ENCODE data around the gene SLC17A3.
A peak's percentile ranks its signal among the peaks of the same experiment; 100 is the strongest.

SLC17A3 gene

DNA sequence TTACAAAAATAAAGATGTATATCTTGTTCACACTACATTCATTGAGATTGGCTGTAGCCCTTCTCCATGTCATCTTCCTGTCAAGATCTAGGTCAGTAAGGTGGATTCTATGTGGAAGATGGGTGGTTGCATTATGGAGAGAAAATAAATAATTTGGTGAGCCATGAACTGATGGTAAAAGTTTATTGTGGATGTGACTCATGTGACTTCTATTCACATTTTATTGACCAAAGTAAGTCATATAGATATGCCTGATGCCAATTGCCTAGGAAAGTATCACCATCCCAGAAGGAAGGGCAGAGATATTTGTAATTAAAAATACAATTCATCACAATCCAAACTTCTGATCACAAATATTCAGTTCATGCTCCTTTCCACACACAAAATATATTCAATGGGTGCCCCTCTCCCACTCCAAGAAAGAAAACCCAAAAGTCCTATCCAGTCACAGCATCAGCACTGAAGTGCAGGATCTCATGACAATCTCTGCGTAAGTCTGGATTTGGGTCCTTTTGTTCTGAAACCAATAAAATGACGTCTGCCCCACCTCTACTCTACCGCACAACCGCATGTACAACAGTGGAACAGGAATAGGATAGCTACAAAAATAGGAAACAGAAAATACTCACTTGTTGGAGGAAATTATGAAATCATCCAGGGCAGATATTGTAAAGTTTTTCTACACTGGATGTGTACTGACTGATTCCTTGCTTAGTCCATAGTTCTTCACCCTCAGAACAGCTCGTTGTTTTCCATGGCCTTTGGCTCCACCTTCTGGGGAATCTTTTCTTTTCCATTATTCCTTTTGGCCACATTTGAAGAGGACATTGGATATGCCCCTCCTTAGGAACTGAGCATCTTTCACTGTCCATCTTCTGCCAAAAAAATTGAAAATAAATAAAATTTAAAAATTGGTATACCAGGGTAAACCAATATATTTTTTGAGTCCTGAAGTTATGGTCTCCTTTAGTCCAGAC lies 16.1 kb upstream of the SLC17A3 start:
- FAIRE-seq, result peak; percentile 99

GRCh38 chr6:25888626-25889025 lies 14.6 kb upstream of the SLC17A3 start:
- FAIRE-seq, result no peak

DNA sequence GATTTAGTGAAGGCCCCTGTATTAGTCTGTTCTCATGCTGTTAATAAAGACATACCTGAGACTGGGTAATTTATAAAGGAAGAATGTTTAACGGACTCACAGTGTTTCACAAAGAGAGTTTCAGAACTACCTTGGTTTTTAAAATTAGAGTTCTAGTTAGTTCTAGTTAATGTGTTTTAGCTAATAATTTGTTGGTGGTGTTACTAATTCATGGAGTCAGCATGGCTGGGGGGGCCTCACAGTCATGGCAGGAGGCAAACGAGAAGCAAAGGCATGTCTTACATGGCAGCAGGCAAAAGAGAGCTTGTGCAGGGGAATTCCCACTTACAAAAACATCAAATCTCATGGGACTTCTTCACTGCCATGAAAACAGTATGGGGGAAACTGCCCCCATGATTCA lies 12.0 kb upstream of the SLC17A3 start:
- no peak for FAIRE-seq

DNA sequence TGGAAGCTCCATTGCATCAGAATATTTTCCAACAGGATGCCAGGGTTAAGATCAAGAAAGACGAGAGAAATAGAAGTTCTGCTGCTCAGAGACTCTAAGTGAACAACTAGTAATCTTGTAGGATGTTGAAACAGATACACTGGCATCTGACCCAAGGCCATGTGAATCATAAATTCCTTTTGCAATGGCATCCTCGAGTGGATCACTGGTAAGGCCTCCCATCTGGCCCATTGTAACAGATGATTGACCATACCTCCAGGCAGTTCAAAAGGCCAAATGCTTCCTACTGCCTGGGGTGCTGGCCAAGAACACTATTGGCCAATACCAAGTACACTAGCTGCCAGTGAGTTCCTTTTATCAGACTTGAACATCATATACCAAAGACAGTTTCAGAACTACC lies 9.9 kb upstream of the SLC17A3 start:
- FAIRE-seq, result no peak

GRCh38 chr6:25883536-25883935 lies 9.5 kb upstream of the SLC17A3 start:
- FAIRE-seq, result no peak

DNA sequence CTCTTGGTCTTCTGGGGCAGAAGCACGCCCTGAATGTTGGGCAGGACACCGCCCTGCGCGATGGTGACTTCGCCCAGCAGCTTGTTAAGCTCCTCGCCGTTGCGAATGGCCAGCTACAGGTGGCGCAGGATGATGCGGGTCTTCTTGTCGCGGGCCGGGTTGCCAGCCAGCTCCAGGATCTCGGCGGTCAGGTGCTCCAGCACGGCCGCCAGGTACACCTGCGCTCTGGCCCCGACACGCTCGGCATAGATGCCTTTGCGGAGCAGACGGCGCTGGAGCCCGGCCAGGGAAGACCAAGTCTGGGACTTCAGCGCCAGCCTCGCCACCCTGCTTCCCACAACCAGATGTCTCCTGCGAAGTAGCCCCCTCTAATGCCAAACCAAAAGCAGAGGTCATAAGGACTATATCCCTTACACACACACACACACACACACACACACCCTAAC lies 8.0 kb upstream of the SLC17A3 start:
- FAIRE-seq, result no peak

GRCh38 chr6:25880601-25881000 lies 6.6 kb upstream of the SLC17A3 start:
- FAIRE-seq, result no peak

DNA sequence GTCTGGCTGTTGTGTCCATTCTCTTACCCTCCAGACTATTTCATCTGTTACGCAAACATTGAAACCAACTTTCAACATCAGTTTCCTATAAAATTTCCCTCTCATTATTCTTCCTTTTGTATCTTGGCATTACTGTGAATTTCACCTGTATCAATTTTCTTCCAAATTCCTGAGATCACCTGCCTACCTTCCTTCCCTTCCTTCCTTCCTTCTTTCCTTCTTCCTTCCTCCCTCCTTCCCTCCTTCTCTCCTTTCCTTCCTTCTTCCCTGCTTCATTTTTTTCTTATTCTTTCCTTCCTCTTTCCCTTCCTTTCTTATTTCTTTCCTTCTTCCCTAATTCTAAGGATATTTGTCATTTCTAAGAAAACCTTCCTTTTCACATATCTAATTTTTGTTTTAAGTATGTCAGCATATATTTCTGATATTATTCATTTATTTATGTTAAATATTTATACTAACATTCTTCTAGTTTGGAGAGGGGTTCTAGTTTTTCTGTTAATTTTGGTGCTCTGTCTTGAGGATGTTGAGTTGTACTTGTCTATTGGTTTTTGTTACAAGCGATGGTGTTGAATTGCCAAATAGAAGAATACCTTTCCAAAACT lies 4.8 kb upstream of the SLC17A3 start:
- no peak for FAIRE-seq

GRCh38 chr6:25875926-25876602 lies 2.0 kb upstream of the SLC17A3 start:
- no peak for FAIRE-seq

DNA sequence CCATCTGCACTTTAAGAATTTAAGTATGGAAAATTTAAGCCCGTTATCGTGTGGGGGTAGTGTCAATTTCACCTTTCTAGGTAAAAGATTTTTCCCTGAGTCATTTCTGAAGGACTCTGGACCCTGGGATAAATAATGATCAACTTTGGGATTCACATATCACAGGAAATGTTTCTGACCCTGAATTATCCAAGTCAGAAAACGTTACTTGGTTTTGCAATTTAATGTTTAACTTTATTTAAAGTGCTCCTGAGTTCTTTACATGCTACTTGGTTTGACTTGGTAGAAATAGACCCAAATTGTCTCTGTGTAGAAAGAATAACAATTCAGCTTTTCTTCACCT lies 1.5 kb upstream of the SLC17A3 start:
- FAIRE-seq, result no peak

GRCh38 chr6:25874822-25875562 lies 949 bp upstream of the SLC17A3 start:
- no peak for FAIRE-seq

- no peak for FAIRE-seq
These were observed 1.2 kb downstream of the SLC17A3 start for GRCh38 chr6:25872814-25873213.

DNA sequence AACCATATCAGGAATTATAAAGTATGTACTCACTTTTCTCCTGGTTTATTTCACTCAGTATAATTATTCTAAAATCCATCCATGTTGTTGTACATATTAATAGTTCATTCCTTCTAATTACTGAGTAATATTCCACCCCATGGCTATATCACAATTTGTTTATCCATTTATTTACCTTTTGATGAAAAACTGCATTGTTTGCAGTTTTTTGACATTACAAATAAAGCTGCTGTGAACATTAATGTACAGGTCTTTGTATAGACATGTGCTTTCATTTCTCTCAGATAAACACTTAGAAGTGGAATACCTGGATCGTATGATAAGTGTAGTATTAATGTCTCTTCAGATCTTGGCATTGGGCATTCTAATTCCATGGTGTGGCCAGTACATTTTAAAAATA lies 4.2 kb downstream of the SLC17A3 start:
- FAIRE-seq, result no peak

- FAIRE-seq, result no peak
These were observed 5.4 kb downstream of the SLC17A3 start for GRCh38 chr6:25868436-25869183.

DNA sequence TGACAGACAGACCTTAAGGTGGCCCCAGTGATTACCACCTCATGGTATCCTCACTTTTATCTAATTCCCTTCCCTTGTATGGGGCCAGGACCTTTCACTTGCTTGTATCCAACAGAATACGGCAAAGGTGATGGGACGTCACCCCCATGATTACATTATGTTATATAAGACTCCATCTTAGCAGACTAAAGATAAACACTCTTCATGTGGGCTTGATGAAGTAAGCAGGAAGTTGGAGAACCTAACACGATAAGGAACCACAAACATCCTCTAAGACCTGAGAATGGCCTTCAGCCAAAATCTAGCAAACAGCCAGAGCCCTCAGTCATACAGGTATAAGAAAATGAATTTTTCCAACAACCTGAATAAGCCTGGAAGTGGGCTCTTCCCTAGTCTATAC lies 8.0 kb downstream of the SLC17A3 start:
- FAIRE-seq, result no peak

DNA sequence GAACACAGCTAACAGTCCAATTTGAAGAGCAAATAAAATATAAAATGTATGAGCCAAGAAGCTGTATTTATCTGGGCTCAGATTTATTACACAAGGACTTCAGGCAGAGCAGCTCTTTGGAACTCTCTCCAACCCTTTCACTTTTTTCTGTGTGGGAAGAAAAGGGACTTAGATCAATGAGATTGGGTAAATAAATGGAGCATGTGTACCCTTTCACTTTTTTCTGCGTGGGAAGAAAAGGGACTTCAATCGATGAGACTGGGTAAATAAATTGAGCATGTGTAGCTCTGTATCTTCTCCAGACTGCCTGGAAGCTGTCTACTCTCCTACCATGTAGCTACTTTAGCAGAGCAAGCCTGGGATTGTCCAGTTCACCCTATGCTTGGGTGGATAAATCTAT lies 10.7 kb downstream of the SLC17A3 start:
- no peak for FAIRE-seq

DNA sequence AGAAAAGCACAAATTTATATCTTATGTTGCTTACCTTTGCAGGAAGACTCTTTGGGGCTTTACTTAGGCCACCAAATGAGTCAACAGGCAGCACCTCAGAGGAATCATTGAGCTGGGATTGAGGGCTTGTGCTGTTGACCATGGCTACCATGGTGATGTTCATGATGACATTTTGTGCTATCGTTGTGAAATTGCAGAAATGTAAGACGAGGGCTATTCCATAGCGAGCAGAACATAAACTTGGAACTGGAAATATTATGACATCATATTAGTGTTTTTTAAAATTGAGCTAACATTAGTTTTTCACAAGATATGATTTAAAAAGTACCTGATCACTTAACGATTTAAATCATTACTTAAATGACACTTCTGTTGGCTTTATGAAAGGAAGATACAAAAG lies 11.8 kb downstream of the SLC17A3 start:
- no peak for FAIRE-seq

- FAIRE-seq, result no peak
These were observed 21.3 kb downstream of the SLC17A3 start for GRCh38 chr6:25852756-25853155.

GRCh38 chr6:25851961-25852360 lies 22.1 kb downstream of the SLC17A3 start:
- peak; percentile 13 for FAIRE-seq

DNA sequence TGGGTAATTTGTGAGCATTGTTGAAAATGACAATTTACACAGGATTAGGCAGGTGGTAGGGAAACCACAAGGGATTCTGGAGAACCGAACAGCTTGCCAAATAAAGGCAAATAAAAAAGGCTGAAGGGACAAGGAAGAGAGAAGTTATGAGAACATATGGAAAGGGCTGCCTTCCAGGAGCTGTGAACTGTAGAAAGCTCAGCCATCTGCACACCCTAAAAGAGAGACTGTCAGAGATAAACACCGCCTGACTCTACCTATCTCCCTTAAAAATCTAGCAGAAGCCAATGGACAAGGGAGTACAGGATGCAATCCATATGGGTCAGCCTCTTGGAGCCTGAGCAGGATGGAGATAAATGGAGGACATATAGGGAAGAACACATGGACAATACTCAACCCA lies 29.5 kb downstream of the SLC17A3 start:
- FAIRE-seq, result no peak

- no peak for FAIRE-seq
These were observed 31.5 kb downstream of the SLC17A3 start for GRCh38 chr6:25842526-25842925.

Measured in islet of Langerhans (tissue), 1 donor.